GM23248 (cell line): ENCODE results near the gene IP6K3.

ENCODE experiments used
- EZH2 ChIP-seq: fragments of 200-600 bp; sonication (generic); IDR thresholded peaks from 2 replicates; pipeline ENCODE4 v1.6.1; 2018; ENCODE audit warnings: antibody characterized with exemption, mild to moderate bottlenecking; ENCODE audit not compliant: insufficient read depth, poor library complexity, severe bottlenecking
- EZH2phosphoT487 ChIP-seq: fragments of 200-600 bp; sonication (generic); IDR thresholded peaks from 2 replicates; pipeline ENCODE4 v1.6.1; 2018; ENCODE audit warnings: antibody characterized with exemption, moderate library complexity, mild to moderate bottlenecking, low read depth; ENCODE audit not compliant: insufficient read depth

DNA sequence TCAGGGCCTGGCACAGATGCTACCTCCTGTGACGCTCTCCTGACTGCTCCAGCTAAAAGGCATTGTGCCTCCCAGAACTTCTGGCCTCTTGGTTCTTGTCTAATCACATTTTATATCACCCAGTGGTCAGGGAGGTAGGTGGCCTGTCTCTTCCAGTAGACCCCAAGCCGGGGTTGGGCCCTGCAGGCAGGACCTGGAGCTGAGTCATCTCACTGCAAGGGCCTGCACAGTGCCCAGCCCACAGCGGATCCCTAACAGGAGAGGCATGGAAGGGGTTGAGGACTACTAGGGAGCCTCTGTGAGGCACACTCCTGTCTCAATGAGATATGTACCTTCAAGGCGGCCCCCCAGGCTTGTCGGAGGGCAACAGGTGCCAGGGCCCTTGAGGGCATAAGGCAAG, 35.9 kb upstream of the IP6K3 start:
- TF ChIP-seq EZH2phosphoT487, result no peak
- TF ChIP-seq EZH2, result no peak
